WTC11 (cell line): ENCODE results near the gene BORCS5. TPM values are rescaled to one million over a fixed set of nuclear protein-coding genes. Genes with fewer than 3 reads are reported as not detected.
A peak's percentile ranks its signal among the peaks of the same experiment; 100 is the strongest.

Experiments
- ATAC-seq: fragments of 200-7000 bp; cut with Tn5 transposase; 2 replicates; pipeline ENCODE4 v1.10.0; 2021; ENCODE audit warnings: mild to moderate bottlenecking, moderate library complexity
- CTCF ChIA-PET: fragments of 300-600 bp; sonication (Branson Sonifier 250); formaldehyde crosslinking; loops from one replicate; lab custom pipeline; 2021; ENCODE audit warnings: antibody characterized with exemption; lab: Charles Lee
- POLR2A ChIA-PET: fragments of 350-600 bp; sonication (Branson Sonifier 250); formaldehyde crosslinking; loops from one replicate; lab custom pipeline; 2021; ENCODE audit warnings: antibody characterized with exemption; lab: Charles Lee
- DNase-seq: peaks from one replicate; pipeline ENCODE4 v3.0.0; 2021; ENCODE audit warnings: low spot score
- H3K27ac Mint-ChIP-seq: 2 replicates; pipeline ENCODE4 v1.8.0; 2021; ENCODE audit warnings: mixed read lengths
- H3K27me3 Mint-ChIP-seq: 2 replicates; pipeline ENCODE4 v1.8.0; 2021; ENCODE audit warnings: low read depth, mild to moderate bottlenecking, moderate library complexity, mixed read lengths
- H3K36me3 Mint-ChIP-seq: 2 replicates; pipeline ENCODE4 v1.8.0; 2021; ENCODE audit warnings: mixed read lengths
- H3K4me1 Mint-ChIP-seq: 2 replicates; pipeline ENCODE4 v1.8.0; 2022; ENCODE audit warnings: mixed read lengths
- H3K4me3 Mint-ChIP-seq: 2 replicates; pipeline ENCODE4 v1.8.0; 2021; ENCODE audit warnings: mild to moderate bottlenecking, moderate library complexity, mixed read lengths
- H3K9me3 Mint-ChIP-seq: 2 replicates; pipeline ENCODE4 v1.8.0; 2021; ENCODE audit warnings: mixed read lengths
- ATF1 ChIP-seq: sonication (generic); formaldehyde crosslinking; IDR thresholded peaks from 2 replicates; pipeline ENCODE4 v1.8.1; 2023; ENCODE audit warnings: mild to moderate bottlenecking, moderate library complexity, missing genetic modification reagents
- CREB1 ChIP-seq: sonication (generic); formaldehyde crosslinking; IDR thresholded peaks from 2 replicates; pipeline ENCODE4 v1.8.0; 2023; ENCODE audit warnings: mild to moderate bottlenecking, missing genetic modification reagents
- ETV6 ChIP-seq: sonication (generic); formaldehyde crosslinking; IDR thresholded peaks from 2 replicates; pipeline ENCODE4 v1.8.1; 2022; ENCODE audit warnings: mild to moderate bottlenecking, missing genetic modification reagents
- GABPB1 ChIP-seq: sonication (generic); formaldehyde crosslinking; IDR thresholded peaks from 2 replicates; pipeline ENCODE4 v1.8.1; 2023; ENCODE audit warnings: mild to moderate bottlenecking, missing genetic modification reagents
- GTF2I ChIP-seq: fragments of 250-450 bp; sonication (Bioruptor Pico); conservative IDR thresholded peaks from 2 replicates; pipeline ENCODE4 v1.4.0; 2021; ENCODE audit warnings: mild to moderate bottlenecking
- HMGA2 ChIP-seq: fragments of 250-450 bp; sonication (Bioruptor Pico); IDR thresholded peaks from 2 replicates; pipeline ENCODE4 v1.4.0; 2021; ENCODE audit warnings: mild to moderate bottlenecking, moderate library complexity
- MXD4 ChIP-seq: fragments of 250-450 bp; sonication (Bioruptor Pico); IDR thresholded peaks from 2 replicates; pipeline ENCODE4 v1.8.0; 2021; ENCODE audit warnings: mild to moderate bottlenecking, moderate library complexity, borderline replicate concordance
- NFE2L1 ChIP-seq: sonication (generic); formaldehyde crosslinking; IDR thresholded peaks from 2 replicates; pipeline ENCODE4 v1.8.1; 2023; ENCODE audit warnings: missing genetic modification reagents
- NFYB ChIP-seq: sonication (generic); formaldehyde crosslinking; conservative IDR thresholded peaks from 2 replicates; pipeline ENCODE4 v1.8.0; 2022; ENCODE audit warnings: low read depth, missing genetic modification reagents
- RELA ChIP-seq: sonication (generic); formaldehyde crosslinking; IDR thresholded peaks from 2 replicates; pipeline ENCODE4 v1.8.1; 2022; ENCODE audit warnings: missing genetic modification reagents, mild to moderate bottlenecking, borderline replicate concordance
- SMAD3 ChIP-seq: sonication (generic); formaldehyde crosslinking; IDR thresholded peaks from 2 replicates; pipeline ENCODE4 v1.8.0; 2022; ENCODE audit warnings: missing genetic modification reagents, mild to moderate bottlenecking, borderline replicate concordance
- TP53 ChIP-seq: sonication (generic); formaldehyde crosslinking; IDR thresholded peaks from 2 replicates; pipeline ENCODE4 v1.8.1; 2023; ENCODE audit warnings: mild to moderate bottlenecking, missing genetic modification reagents
- ZNF423 ChIP-seq: fragments of 250-450 bp; sonication (Bioruptor Pico); IDR thresholded peaks from 2 replicates; pipeline ENCODE4 v2.1.2; 2022; ENCODE audit warnings: mild to moderate bottlenecking, moderate library complexity
- total RNA-seq: library from RNA; stranded (reverse); gene quantifications from 3 replicates; pipeline ENCODE4 v1.2.3, GENCODE V29; 2021
- TF ChIP-seq, protein P1 (sequence below): sonication (generic); formaldehyde crosslinking; IDR thresholded peaks from 2 replicates; pipeline ENCODE4 v1.8.1; 2023; ENCODE audit warnings: mild to moderate bottlenecking, missing genetic modification reagents, moderate library complexity
- TF ChIP-seq, protein P2 (sequence below): sonication (generic); formaldehyde crosslinking; conservative IDR thresholded peaks from 2 replicates; pipeline ENCODE4 v1.8.1; 2023; ENCODE audit warnings: mild to moderate bottlenecking, low read depth, missing genetic modification reagents, moderate library complexity
- TF ChIP-seq, protein P3 (sequence below): fragments of 200-600 bp; IDR thresholded peaks from 2 replicates; pipeline ENCODE4 v1.8.0; 2022; ENCODE audit warnings: antibody characterized with exemption
- TF ChIP-seq, protein P4 (sequence below): sonication (generic); formaldehyde crosslinking; IDR thresholded peaks from 2 replicates; pipeline ENCODE4 v1.8.1; 2022; ENCODE audit warnings: mild to moderate bottlenecking, missing genetic modification reagents, moderate library complexity, borderline replicate concordance
- TF ChIP-seq, protein P5 (sequence below): sonication (generic); formaldehyde crosslinking; IDR thresholded peaks from 2 replicates; pipeline ENCODE4 v1.8.1; 2022; ENCODE audit warnings: mild to moderate bottlenecking, moderate library complexity, missing genetic modification reagents
- TF ChIP-seq, protein P6 (sequence below): sonication (generic); formaldehyde crosslinking; IDR thresholded peaks from 2 replicates; pipeline ENCODE4 v1.8.0; 2022; ENCODE audit warnings: mild to moderate bottlenecking, missing genetic modification reagents

Gene BORCS5
- total RNA-seq, 1 experiment from 2014 or later = 16.4 TPM

DNA sequence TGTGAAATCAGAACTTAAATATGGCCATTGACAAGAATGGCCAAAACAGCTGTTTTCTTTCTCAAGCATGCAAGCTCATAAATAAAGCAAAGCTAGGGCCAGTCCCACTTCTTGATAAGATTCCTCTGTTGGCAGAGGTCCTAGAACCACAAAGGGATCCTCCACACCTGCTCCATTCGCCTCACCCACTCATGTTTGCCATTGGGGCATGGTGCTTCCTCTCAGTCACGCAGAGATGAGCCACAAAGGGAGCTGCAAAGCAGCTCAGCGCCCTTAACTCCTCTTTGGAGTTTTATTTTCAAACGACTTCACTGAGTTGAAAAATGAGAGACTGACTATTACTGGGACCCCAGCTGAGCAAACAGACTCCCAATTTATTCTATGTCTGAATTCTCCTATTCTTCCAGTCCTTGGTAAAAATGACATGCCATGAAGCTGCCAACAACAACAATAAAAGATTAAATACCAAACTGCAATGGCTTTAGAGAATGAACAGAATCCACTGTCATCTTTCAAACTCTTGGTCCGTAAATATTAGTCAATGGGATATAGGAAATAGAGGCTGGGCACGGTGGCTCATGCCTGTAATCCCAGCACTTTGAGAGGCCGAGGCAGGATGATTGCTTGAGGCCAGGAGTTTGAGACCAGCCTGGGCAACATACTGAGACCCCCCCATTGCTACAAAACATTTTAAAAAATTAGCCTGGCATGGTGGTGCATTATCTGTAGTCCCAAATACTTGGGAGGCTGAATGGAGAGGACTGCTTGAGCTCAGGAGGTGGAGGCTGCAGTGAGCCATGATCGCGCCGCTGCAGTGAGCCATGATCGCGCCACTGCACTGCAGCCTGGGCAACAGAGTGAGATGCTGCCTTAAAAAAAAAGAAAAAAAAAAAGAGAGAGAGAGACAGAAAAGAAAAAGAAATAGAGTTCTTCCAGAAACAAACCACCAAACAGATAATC, 23.2 kb upstream of the BORCS5 start:
- TF ChIP-seq, protein P1, sequence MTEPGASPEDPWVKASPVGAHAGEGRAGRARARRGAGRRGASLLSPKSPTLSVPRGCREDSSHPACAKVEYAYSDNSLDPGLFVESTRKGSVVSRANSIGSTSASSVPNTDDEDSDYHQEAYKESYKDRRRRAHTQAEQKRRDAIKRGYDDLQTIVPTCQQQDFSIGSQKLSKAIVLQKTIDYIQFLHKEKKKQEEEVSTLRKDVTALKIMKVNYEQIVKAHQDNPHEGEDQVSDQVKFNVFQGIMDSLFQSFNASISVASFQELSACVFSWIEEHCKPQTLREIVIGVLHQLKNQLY = no peak
- H3K36me3 Mint-ChIP-seq = peaks cover 3% of the 10 kb centered on the region; the same call in 1 of the 2 replicates
- H3K27me3 Mint-ChIP-seq = no peaks in the 10 kb centered on the region; the same call in 1 of the 2 replicates
- no peak overlapping the region for H3K27ac Mint-ChIP-seq
- H3K9me3 Mint-ChIP-seq = no peaks in the 10 kb centered on the region
- H3K4me1 Mint-ChIP-seq = peaks cover 29% of the 10 kb centered on the region
- CTCF ChIA-PET = interaction anchor here (1.0 to 1.8 kb wide), 3 partner anchors 14 to 34 kb away, joined by 3 to 9 read pairs (median 3); partner anchors contain the start of gene MANSC1
- DNase-seq = no peak
- POLR2A ChIA-PET = no interaction called here
- no peak overlapping the region for H3K4me3 Mint-ChIP-seq
- no peak for ATAC-seq

DNA sequence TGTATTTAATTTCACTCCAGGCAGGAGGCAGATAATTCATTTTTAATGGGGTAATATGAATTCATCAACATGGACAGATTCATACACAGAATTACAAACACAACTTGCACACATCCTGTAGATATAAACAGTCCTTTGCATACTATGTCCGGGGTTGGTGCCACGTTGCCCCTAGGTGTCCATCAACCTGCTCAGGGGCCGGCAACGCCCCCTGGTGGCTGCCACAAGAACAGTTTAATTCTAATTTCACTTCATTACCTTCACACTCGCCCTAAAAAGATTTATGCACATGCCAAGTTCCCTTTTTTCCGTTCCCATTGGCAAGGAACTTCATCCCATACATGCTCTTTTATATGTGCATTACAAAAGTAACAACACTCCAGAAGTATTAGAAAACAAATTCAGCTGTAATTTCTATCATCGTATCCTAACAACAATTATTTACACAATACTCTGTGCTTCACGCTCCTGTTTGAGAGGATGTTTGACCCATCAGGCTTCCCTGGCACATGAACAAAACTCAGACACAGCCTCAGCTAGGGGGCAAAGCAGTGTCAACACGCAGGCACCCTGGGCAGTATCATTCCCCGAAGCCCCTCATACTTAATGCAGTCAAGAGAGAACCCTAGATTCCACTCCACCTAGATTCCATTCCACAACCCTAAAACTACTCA, 22.4 kb upstream of the BORCS5 start:
- TF ChIP-seq, protein P2, sequence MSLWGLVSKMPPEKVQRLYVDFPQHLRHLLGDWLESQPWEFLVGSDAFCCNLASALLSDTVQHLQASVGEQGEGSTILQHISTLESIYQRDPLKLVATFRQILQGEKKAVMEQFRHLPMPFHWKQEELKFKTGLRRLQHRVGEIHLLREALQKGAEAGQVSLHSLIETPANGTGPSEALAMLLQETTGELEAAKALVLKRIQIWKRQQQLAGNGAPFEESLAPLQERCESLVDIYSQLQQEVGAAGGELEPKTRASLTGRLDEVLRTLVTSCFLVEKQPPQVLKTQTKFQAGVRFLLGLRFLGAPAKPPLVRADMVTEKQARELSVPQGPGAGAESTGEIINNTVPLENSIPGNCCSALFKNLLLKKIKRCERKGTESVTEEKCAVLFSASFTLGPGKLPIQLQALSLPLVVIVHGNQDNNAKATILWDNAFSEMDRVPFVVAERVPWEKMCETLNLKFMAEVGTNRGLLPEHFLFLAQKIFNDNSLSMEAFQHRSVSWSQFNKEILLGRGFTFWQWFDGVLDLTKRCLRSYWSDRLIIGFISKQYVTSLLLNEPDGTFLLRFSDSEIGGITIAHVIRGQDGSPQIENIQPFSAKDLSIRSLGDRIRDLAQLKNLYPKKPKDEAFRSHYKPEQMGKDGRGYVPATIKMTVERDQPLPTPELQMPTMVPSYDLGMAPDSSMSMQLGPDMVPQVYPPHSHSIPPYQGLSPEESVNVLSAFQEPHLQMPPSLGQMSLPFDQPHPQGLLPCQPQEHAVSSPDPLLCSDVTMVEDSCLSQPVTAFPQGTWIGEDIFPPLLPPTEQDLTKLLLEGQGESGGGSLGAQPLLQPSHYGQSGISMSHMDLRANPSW = no peak
- TF ChIP-seq, protein P1 = no peak
- TF ChIP-seq, protein P3, sequence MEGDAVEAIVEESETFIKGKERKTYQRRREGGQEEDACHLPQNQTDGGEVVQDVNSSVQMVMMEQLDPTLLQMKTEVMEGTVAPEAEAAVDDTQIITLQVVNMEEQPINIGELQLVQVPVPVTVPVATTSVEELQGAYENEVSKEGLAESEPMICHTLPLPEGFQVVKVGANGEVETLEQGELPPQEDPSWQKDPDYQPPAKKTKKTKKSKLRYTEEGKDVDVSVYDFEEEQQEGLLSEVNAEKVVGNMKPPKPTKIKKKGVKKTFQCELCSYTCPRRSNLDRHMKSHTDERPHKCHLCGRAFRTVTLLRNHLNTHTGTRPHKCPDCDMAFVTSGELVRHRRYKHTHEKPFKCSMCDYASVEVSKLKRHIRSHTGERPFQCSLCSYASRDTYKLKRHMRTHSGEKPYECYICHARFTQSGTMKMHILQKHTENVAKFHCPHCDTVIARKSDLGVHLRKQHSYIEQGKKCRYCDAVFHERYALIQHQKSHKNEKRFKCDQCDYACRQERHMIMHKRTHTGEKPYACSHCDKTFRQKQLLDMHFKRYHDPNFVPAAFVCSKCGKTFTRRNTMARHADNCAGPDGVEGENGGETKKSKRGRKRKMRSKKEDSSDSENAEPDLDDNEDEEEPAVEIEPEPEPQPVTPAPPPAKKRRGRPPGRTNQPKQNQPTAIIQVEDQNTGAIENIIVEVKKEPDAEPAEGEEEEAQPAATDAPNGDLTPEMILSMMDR = peak; percentile 91
- TF ChIP-seq NFE2L1 (CRISPR knock-in tag) = no peak
- TF ChIP-seq, protein P4, sequence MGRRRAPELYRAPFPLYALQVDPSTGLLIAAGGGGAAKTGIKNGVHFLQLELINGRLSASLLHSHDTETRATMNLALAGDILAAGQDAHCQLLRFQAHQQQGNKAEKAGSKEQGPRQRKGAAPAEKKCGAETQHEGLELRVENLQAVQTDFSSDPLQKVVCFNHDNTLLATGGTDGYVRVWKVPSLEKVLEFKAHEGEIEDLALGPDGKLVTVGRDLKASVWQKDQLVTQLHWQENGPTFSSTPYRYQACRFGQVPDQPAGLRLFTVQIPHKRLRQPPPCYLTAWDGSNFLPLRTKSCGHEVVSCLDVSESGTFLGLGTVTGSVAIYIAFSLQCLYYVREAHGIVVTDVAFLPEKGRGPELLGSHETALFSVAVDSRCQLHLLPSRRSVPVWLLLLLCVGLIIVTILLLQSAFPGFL (CRISPR knock-in tag) = no peak
- POLR2A ChIA-PET = no interaction called here
- no peaks in the 10 kb centered on the region for H3K9me3 Mint-ChIP-seq
- no peak overlapping the region for H3K4me3 Mint-ChIP-seq
- peak; percentile 62 for ATAC-seq
- no peaks in the 10 kb centered on the region; the same call in 1 of the 2 replicates for H3K27me3 Mint-ChIP-seq
- peaks cover 29% of the 10 kb centered on the region for H3K4me1 Mint-ChIP-seq
- CTCF ChIA-PET = interaction anchor here (1.2 to 1.6 kb wide), 2 partner anchors 22 to 33 kb away, joined by 3 read pairs; no protein-coding TSS in a partner anchor
- DNase-seq = peak; percentile 63
- peaks cover 3% of the 10 kb centered on the region; the same call in 1 of the 2 replicates for H3K36me3 Mint-ChIP-seq
- no peak overlapping the region for H3K27ac Mint-ChIP-seq

DNA sequence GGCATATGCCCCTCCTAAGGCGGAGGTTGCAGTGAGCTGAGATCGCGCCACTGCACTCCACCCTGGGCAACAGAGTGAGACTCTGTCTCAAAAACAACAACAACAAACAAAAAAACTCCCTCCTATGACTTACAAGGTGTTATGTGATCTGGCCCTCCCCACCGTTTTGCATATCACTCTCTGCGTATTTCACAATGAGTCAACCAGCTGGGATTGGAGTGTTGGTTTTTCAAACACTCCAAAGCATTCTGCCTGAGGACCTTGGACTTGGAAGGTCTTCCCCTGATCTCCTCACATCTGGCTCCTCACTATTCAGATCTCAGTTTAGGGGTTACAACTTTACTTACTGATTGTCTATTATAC, 20.8 kb upstream of the BORCS5 start:
- H3K9me3 Mint-ChIP-seq = no peaks in the 10 kb centered on the region
- H3K27ac Mint-ChIP-seq = peak overlapping the region; percentile 87; the same call in 1 of the 2 replicates
- ChIA-PET CTCF (interaction anchor here (0.6 to 1.4 kb wide), 3 partner anchors 8 to 102 kb away, joined by 4 to 7 read pairs (median 5); partner anchors contain the start of gene MANSC1), POLR2A (interaction anchor here (1.0 kb wide), 1 partner anchor 227 kb away, joined by 3 read pairs; the partner anchor contains the start of gene DUSP16)
- peaks cover 3% of the 10 kb centered on the region; the same call in 1 of the 2 replicates for H3K36me3 Mint-ChIP-seq
- DNase-seq (no peak), ATAC-seq (no peak)
- no peak overlapping the region for H3K4me3 Mint-ChIP-seq
- H3K4me1 Mint-ChIP-seq = peaks cover 25% of the 10 kb centered on the region
- no peaks in the 10 kb centered on the region; the same call in 1 of the 2 replicates for H3K27me3 Mint-ChIP-seq
- no peak for TF ChIP-seq ATF1 (CRISPR knock-in tag)
- TF ChIP-seq SMAD3 (CRISPR knock-in tag) = no peak
- no peak for TF ChIP-seq MXD4 (CRISPR knock-in tag)
- TF ChIP-seq ZNF423 (CRISPR knock-in tag) = no peak
- no peak for TF ChIP-seq RELA (CRISPR knock-in tag)
- TF ChIP-seq CREB1 (CRISPR knock-in tag) = no peak
- TF ChIP-seq ETV6 = no peak
- TF ChIP-seq, protein P5, sequence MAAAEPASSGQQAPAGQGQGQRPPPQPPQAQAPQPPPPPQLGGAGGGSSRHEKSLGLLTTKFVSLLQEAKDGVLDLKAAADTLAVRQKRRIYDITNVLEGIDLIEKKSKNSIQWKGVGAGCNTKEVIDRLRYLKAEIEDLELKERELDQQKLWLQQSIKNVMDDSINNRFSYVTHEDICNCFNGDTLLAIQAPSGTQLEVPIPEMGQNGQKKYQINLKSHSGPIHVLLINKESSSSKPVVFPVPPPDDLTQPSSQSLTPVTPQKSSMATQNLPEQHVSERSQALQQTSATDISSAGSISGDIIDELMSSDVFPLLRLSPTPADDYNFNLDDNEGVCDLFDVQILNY (CRISPR knock-in tag) = no peak
- TF ChIP-seq, protein P6, sequence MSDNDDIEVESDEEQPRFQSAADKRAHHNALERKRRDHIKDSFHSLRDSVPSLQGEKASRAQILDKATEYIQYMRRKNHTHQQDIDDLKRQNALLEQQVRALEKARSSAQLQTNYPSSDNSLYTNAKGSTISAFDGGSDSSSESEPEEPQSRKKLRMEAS = no peak
- TF ChIP-seq NFYB (CRISPR knock-in tag) = no peak
- no peak for TF ChIP-seq HMGA2 (CRISPR knock-in tag)
- no peak for TF ChIP-seq GABPB1 (CRISPR knock-in tag)
- TF ChIP-seq GTF2I (CRISPR knock-in tag) = no peak
- no peak for TF ChIP-seq TP53
